Activated T-helper 1 cell treated with anti-CD3 and anti-CD28 coated beads, Interleukin-2, amount 50 U/mL, for 16 hours (primary cell): ENCODE measurements around the gene MICAL2.

Experiments
- DNase-seq, 2 donors: peaks; one replicate each; pipeline ENCODE4 v3.0.0-alpha.2; 2020; ENCODE audit warnings: low read depth in 1 of 2, low spot score in 1 of 2

Gene MICAL2

DNA sequence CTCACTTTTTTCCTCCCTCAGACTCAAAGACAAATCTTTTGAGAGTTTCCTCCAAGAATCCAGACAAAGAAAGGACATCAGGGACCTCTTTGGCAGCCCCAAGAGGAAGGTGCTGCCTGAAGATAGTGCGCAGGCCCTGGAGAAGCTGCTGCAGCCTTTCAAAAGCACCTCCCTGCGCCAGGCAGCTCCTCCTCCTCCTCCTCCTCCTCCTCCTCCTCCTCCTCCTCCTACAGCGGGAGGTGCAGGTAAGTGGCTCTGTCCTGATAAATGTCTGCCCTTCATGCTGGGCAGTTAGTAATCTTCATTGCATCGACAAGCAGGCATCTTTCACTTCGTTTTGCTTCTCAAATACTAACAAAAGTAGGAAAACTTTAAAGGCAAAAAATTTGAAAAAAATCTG lies 184.2 kb downstream of the MICAL2 start:
- no peak for DNase-seq

DNA sequence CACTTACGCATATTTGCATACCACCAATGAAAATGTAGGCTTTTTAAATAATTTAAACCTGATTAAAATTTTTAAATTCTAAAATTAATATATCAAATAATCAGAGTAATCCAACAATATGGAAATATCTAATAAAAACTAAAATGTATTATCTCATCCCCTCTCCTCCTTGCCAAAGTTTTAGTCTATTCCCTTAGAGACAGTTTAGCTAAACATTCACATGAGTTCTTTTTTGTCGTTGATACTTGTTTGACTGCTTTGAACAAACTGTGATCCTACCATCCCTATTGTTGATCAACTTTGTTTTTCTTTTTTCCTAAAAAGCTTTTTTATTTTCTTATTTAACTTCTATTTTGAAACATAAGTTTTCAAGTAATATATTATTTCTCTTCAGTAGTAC lies 185.6 kb downstream of the MICAL2 start:
- no peak for DNase-seq

DNA sequence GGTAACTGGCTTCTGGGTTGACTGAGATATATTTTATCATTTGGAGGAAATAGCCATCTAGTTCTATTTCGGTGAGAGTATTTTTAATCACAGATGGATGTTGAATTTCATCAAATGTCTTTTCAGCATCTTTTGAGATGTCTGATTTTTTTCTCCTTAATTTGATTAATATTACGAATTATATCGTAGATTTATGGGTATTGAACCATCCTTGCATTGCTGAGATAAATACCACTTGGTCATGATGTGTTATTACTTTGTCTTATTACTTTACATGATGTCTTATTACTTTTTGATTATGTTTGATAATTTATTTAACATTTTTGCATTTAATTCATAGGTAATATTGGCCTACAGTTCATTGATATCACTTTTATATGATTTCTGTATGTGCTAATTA lies 188.2 kb downstream of the MICAL2 start:
- DNase-seq, result no peak

DNA sequence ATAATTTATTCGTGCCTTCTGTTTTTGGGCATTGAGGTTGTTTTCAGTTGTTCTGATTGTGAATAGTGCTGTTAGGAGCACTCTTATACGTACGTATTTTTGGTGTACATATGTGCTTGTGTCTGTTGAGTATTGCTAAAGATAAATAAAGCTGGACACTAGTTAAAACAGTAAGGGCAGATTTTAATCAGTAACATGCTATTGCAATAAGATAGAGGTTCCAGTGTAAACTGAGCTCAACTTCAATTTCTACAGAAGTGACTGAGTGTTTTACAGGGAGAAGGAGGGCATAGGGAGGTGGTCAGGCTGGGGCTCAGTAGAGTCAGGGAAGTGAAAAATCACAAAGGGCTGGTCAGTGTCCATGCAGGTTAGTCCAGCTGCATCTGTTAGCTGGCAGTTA lies 191.0 kb downstream of the MICAL2 start:
- DNase-seq, result no peak

- DNase-seq, result no peak
These were observed 193.2 kb downstream of the MICAL2 start for GRCh38 chr11:12303421-12304149.

DNA sequence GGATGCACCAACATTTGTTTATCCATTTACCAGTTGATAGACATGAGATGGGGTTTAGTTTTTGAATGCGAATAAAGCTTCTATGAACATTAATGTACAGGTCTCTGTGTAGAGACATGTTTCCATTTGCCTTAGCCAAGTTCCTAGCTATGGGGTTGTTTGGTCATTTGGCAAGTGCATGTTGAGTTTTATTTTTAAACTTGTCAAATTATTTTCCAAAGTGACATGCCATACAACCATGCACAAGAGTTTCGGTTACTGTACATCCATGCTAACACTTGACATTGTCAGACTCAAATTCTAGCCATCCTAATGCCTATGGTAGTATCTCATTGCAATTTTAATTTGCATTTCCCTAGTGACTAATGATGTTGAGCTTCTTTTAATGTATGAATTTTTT lies 196.4 kb downstream of the MICAL2 start:
- no peak for DNase-seq

DNA sequence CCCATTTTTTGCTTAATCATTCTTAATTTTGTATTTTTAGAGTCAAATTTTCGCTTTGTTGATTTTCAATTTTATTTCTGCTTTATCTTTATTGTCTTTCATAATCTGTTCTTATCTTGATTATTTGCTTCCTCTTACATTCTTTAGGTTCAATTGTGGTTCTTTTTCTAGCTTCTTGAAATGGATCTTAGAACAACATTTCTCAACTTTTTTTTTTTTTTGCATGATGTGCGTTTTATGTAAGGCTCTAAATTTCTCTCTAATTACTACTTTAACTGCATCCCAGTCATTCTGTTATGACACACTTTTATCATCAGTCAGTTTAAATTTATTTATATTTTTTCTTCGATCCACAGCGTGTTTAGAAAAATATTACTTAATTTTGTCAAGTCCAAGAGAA lies 201.7 kb downstream of the MICAL2 start:
- DNase-seq, result no peak
